Choroid plexus epithelial cell (primary cell): ENCODE measurements around the gene VAV2.

Experiments
- DNase-seq: peaks from one replicate; pipeline ENCODE4 v3.0.0-alpha.2; 2010; ENCODE audit warnings: low read depth
- H3K4me3 ChIP-seq: 2 replicates; pipeline ENCODE4 v1.5.1; 2011; ENCODE audit warnings: low read depth, mild to moderate bottlenecking, control low read depth, low read length, moderate library complexity
- CTCF ChIP-seq: conservative IDR thresholded peaks from 2 replicates; pipeline ENCODE4 v1.5.1; 2011; ENCODE audit warnings: low read depth, mild to moderate bottlenecking, control low read depth, inconsistent platforms, low read length, moderate library complexity

VAV2 gene

GRCh38 chr9:134026981-134027380 is 34.9 kb upstream of the VAV2 start:
- no peak for DNase-seq
- no peak overlapping the region for H3K4me3 ChIP-seq
- TF ChIP-seq CTCF: no peak

GRCh38 chr9:134026581-134026980 is 34.5 kb upstream of the VAV2 start:
- no peak for DNase-seq
- no peak overlapping the region for H3K4me3 ChIP-seq
- TF ChIP-seq CTCF: no peak

- H3K4me3 ChIP-seq: peak overlapping the region; percentile 87
- peak; percentile 29 for TF ChIP-seq CTCF
- peak; percentile 52 for DNase-seq
Observed at GRCh38 chr9:134025606-134026541, 33.8 kb upstream of the VAV2 start.

GRCh38 chr9:134024828-134025605 is 32.9 kb upstream of the VAV2 start, which contains the start of gene BRD3OS:
BRD3OS (plus strand) TSS chr9:134025481; CDS start chr9:134026748, 1,267 bp downstream.
- peak; percentile 100 for DNase-seq
- no peak for TF ChIP-seq CTCF
- H3K4me3 ChIP-seq: peak within 1 kb of the TSS; percentile 87

GRCh38 chr9:134024214-134024792 is 32.2 kb upstream of the VAV2 start:
- no peak for TF ChIP-seq CTCF
- no peak for DNase-seq

GRCh38 chr9:134014946-134015345 is 22.8 kb upstream of the VAV2 start:
- no peak for TF ChIP-seq CTCF
- H3K4me3 ChIP-seq: no peak overlapping the region
- no peak for DNase-seq

More at GRCh38 chr9:134024214-134024792, 32.2 kb upstream of the VAV2 start:
- H3K4me3 ChIP-seq: peak overlapping the region; percentile 56
